LNCAP (cell line): Measurements from ENCODE around the gene ZFAND2A.

Source experiments
- CTCF ChIP-seq: fragments of 450-650 bp; IDR thresholded peaks from 2 replicates; pipeline ENCODE4 v1.5.1; 2017; ENCODE audit warnings: mild to moderate bottlenecking

The ZFAND2A gene

GRCh38 chr7:1103789-1104515 lies 56.0 kb downstream of the ZFAND2A start:
- TF ChIP-seq CTCF = no peak

- no peak for TF ChIP-seq CTCF
These were observed 56.8 kb downstream of the ZFAND2A start for GRCh38 chr7:1103009-1103788.
